HG03175 (cell line): ENCODE results near the gene INPP5K.
"Not testable (repeated sequence)": the region's sequence is repeated elsewhere in the genome, so short reads cannot be mapped to it uniquely, and the experiment has no call there.

ENCODE experiments used
- ATAC-seq: cut with Tn5 transposase; IDR thresholded peaks from one replicate; pipeline ENCODE4 v1.9.1; 2021; ENCODE audit warnings: mild to moderate bottlenecking, moderate library complexity; ENCODE audit not compliant: unreplicated experiment

The INPP5K gene

GRCh38 chr17:1516388-1517161, at the start of gene INPP5K:
Gene INPP5K (minus strand): TSS chr17:1516612. CDS start chr17:1516499, 113 bp downstream.
- peak; percentile 92 for ATAC-seq

GRCh38 chr17:1565877-1566276, 49.5 kb upstream of the INPP5K start:
- ATAC-seq: no peak

- no peak for ATAC-seq
These were observed 47.6 kb upstream of the INPP5K start for GRCh38 chr17:1563786-1564613.

- ATAC-seq: not testable (repeated sequence)
These were observed 47.0 kb upstream of the INPP5K start for GRCh38 chr17:1563471-1563785.

- ATAC-seq: peak; percentile 44
These were observed 45.8 kb upstream of the INPP5K start for GRCh38 chr17:1562176-1562643.

- peak; percentile 21 for ATAC-seq
These were observed 45.2 kb upstream of the INPP5K start for GRCh38 chr17:1561420-1562175.

- no peak for ATAC-seq
These were observed 44.5 kb upstream of the INPP5K start for GRCh38 chr17:1560858-1561355.

GRCh38 chr17:1560101-1560857, 43.9 kb upstream of the INPP5K start:
- no peak for ATAC-seq

GRCh38 chr17:1559047-1560043, 42.9 kb upstream of the INPP5K start:
- ATAC-seq: no peak

- no peak for ATAC-seq
These were observed 42.0 kb upstream of the INPP5K start for GRCh38 chr17:1558401-1558800.

- no peak for ATAC-seq
These were observed 41.1 kb upstream of the INPP5K start for GRCh38 chr17:1557355-1558095.

- no peak for ATAC-seq
These were observed 39.4 kb upstream of the INPP5K start for GRCh38 chr17:1555651-1556471.

- ATAC-seq: no peak
These were observed 38.5 kb upstream of the INPP5K start for GRCh38 chr17:1554751-1555540.

- ATAC-seq: no peak
These were observed 37.2 kb upstream of the INPP5K start for GRCh38 chr17:1553354-1554266.

GRCh38 chr17:1552932-1553331, 36.5 kb upstream of the INPP5K start:
- no peak for ATAC-seq

GRCh38 chr17:1551741-1552140, 35.3 kb upstream of the INPP5K start:
- no peak for ATAC-seq
